ENCODE measurements around the gene SPPL2C.

DNA sequence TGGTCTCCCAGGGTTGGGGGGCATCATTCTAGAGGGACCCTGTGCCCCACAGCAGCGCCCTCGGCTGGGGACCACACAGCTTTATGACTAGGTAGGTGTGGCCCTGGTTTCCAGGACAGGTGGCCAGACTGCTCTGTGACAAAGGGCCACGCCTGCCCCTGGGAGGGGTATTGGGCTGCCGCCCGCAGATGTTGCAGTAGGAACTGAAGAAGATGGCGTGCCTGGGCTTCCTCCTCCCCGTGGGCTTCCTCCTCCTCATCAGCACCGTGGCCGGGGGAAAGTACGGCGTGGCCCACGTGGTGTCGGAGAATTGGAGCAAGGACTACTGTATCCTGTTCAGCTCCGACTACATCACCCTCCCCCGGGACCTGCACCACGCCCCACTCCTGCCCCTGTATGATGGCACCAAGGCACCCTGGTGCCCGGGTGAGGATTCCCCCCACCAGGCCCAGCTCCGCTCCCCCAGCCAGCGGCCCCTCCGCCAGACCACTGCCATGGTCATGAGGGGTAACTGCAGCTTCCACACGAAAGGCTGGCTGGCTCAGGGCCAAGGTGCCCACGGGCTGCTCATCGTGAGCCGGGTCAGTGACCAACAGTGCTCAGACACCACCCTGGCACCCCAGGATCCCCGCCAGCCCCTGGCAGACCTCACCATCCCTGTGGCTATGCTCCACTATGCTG, at the start of gene SPPL2C:
- TF ChIP-seq OSR1 (CRISPR knock-in tag; IDR thresholded peaks at IDR 0.05) (no peak), TCF4 (CRISPR knock-in tag; IDR thresholded peaks at IDR 0.05; ENCODE audit: borderline replicate concordance) (no peak), ZFP3 (CRISPR knock-in tag; IDR thresholded peaks at IDR 0.05) (no peak), ZNF8 (CRISPR knock-in tag; IDR thresholded peaks at IDR 0.05) (no peak), ESRRG (CRISPR knock-in tag; IDR thresholded peaks at IDR 0.05) (no peak), SNAI2 (CRISPR knock-in tag; IDR thresholded peaks at IDR 0.05) (no peak), TOX (CRISPR knock-in tag; IDR thresholded peaks at IDR 0.05; ENCODE audit: borderline replicate concordance) (no peak)
- TF ChIP-seq, protein P1, sequence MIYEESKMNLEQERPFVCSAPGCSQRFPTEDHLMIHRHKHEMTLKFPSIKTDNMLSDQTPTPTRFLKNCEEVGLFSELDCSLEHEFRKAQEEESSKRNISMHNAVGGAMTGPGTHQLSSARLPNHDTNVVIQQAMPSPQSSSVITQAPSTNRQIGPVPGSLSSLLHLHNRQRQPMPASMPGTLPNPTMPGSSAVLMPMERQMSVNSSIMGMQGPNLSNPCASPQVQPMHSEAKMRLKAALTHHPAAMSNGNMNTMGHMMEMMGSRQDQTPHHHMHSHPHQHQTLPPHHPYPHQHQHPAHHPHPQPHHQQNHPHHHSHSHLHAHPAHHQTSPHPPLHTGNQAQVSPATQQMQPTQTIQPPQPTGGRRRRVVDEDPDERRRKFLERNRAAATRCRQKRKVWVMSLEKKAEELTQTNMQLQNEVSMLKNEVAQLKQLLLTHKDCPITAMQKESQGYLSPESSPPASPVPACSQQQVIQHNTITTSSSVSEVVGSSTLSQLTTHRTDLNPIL (CRISPR knock-in tag; IDR thresholded peaks at IDR 0.05; ENCODE audit: low read depth): no peak
- TF ChIP-seq, protein P2, sequence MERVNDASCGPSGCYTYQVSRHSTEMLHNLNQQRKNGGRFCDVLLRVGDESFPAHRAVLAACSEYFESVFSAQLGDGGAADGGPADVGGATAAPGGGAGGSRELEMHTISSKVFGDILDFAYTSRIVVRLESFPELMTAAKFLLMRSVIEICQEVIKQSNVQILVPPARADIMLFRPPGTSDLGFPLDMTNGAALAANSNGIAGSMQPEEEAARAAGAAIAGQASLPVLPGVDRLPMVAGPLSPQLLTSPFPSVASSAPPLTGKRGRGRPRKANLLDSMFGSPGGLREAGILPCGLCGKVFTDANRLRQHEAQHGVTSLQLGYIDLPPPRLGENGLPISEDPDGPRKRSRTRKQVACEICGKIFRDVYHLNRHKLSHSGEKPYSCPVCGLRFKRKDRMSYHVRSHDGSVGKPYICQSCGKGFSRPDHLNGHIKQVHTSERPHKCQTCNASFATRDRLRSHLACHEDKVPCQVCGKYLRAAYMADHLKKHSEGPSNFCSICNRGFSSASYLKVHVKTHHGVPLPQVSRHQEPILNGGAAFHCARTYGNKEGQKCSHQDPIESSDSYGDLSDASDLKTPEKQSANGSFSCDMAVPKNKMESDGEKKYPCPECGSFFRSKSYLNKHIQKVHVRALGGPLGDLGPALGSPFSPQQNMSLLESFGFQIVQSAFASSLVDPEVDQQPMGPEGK (CRISPR knock-in tag; IDR thresholded peaks at IDR 0.05; ENCODE audit: borderline replicate concordance): no peak
- TF ChIP-seq, protein P3, sequence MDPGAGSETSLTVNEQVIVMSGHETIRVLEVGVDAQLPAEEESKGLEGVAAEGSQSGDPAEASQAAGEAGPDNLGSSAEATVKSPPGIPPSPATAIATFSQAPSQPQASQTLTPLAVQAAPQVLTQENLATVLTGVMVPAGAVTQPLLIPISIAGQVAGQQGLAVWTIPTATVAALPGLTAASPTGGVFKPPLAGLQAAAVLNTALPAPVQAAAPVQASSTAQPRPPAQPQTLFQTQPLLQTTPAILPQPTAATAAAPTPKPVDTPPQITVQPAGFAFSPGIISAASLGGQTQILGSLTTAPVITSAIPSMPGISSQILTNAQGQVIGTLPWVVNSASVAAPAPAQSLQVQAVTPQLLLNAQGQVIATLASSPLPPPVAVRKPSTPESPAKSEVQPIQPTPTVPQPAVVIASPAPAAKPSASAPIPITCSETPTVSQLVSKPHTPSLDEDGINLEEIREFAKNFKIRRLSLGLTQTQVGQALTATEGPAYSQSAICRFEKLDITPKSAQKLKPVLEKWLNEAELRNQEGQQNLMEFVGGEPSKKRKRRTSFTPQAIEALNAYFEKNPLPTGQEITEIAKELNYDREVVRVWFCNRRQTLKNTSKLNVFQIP (CRISPR knock-in tag; IDR thresholded peaks at IDR 0.05; ENCODE audit: borderline replicate concordance, low read depth): no peak
- TF ChIP-seq, protein P4, sequence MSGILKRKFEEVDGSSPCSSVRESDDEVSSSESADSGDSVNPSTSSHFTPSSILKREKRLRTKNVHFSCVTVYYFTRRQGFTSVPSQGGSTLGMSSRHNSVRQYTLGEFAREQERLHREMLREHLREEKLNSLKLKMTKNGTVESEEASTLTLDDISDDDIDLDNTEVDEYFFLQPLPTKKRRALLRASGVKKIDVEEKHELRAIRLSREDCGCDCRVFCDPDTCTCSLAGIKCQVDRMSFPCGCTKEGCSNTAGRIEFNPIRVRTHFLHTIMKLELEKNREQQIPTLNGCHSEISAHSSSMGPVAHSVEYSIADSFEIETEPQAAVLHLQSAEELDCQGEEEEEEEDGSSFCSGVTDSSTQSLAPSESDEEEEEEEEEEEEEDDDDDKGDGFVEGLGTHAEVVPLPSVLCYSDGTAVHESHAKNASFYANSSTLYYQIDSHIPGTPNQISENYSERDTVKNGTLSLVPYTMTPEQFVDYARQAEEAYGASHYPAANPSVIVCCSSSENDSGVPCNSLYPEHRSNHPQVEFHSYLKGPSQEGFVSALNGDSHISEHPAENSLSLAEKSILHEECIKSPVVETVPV (CRISPR knock-in tag; IDR thresholded peaks at IDR 0.05): no peak
- TF ChIP-seq, protein P5, sequence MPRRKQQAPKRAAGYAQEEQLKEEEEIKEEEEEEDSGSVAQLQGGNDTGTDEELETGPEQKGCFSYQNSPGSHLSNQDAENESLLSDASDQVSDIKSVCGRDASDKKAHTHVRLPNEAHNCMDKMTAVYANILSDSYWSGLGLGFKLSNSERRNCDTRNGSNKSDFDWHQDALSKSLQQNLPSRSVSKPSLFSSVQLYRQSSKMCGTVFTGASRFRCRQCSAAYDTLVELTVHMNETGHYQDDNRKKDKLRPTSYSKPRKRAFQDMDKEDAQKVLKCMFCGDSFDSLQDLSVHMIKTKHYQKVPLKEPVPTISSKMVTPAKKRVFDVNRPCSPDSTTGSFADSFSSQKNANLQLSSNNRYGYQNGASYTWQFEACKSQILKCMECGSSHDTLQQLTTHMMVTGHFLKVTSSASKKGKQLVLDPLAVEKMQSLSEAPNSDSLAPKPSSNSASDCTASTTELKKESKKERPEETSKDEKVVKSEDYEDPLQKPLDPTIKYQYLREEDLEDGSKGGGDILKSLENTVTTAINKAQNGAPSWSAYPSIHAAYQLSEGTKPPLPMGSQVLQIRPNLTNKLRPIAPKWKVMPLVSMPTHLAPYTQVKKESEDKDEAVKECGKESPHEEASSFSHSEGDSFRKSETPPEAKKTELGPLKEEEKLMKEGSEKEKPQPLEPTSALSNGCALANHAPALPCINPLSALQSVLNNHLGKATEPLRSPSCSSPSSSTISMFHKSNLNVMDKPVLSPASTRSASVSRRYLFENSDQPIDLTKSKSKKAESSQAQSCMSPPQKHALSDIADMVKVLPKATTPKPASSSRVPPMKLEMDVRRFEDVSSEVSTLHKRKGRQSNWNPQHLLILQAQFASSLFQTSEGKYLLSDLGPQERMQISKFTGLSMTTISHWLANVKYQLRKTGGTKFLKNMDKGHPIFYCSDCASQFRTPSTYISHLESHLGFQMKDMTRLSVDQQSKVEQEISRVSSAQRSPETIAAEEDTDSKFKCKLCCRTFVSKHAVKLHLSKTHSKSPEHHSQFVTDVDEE (CRISPR knock-in tag; IDR thresholded peaks at IDR 0.05): no peak
